Tibial artery (tissue), 4 donors: Measurements from ENCODE around the gene GRIK2.

Experiments used
- DNase-seq, 2 donors: peaks; one replicate each; pipeline ENCODE4 v3.0.0-alpha.2; 2019
- H3K27ac ChIP-seq, 2 donors: fragments of 200-600 bp; sonication (generic) in 1 of 2; 1 replicate in 1 of 2; 2 replicates in 1 of 2; pipeline ENCODE4 v1.5.1; 2018 to 2019; ENCODE audit warnings: mild to moderate bottlenecking in 1 of 2
- H3K27me3 ChIP-seq, 2 donors: fragments of 200-600 bp; sonication (generic) in 1 of 2; one replicate each; pipeline versions ENCODE4 v1.5.1 to v1.6.0; 2016 to 2019
- H3K36me3 ChIP-seq, 3 donors: fragments of 200-600 bp; sonication (generic) in 2 of 3; one replicate each; pipeline ENCODE4 v1.5.1; 2016 to 2019; ENCODE audit warnings: mild to moderate bottlenecking in 2 of 3
- H3K4me1 ChIP-seq, 4 donors: fragments of 200-600 bp; sonication (generic) in 2 of 4; 1 replicate in 3 of 4; 2 replicates in 1 of 4; pipeline ENCODE4 v1.5.1; 2016 to 2019
- H3K4me3 ChIP-seq, 2 donors: fragments of 200-600 bp; sonication (generic) in 1 of 2; 1 replicate in 1 of 2; 2 replicates in 1 of 2; pipeline ENCODE4 v1.5.1; 2018 to 2019; ENCODE audit warnings: mild to moderate bottlenecking in 2 of 2
- H3K9me3 ChIP-seq, 3 donors: fragments of 200-600 bp; sonication (generic) in 1 of 3; one replicate each; pipeline ENCODE4 v1.5.1; 2016 to 2019
- intact Hi-C: fragments of 100-400 bp; cut with DNase I; formaldehyde crosslinking; loops from one replicate; pipeline ENCODE4 v1.15.0; 2023; ENCODE audit warnings: low total_unique reads
- TF ChIP-seq, protein P1 (sequence below), 2 experiments: fragments of 200-600 bp in 1 of 2; fragments of 450-650 bp in 1 of 2; IDR thresholded peaks; one replicate each; pipeline ENCODE4 v1.5.1; 2017 to 2019; ENCODE audit warnings: antibody characterized with exemption in 2 of 2, mild to moderate bottlenecking in 1 of 2, moderate library complexity in 1 of 2

Gene GRIK2

DNA sequence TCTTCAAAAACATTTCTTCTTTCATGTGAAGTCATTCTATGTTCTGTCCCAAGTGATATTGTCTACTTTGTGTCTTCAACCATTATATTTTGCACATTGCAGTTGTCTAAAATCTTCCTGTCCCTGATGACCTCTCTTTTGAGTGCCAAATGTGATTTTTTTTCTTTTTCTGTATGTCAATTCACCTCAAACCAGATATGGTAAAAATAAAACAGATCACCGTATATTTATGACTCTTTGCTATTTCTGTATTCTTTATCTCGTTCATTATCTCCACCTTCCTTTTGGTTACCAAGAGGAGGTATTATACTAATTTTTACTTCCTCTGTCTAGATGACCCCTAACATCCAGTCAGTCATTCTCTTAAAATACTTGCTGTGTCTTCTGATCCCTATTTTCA lies 165.2 kb downstream of the GRIK2 start:
- Histone ChIP-seq H3K4me3 (no peak overlapping the region), H3K9me3 (no peaks in the 10 kb centered on the region), H3K27me3 (no peaks in the 10 kb centered on the region), H3K27ac (no peak overlapping the region), H3K36me3 (no peaks in the 10 kb centered on the region), H3K4me1 (no peaks in the 10 kb centered on the region)
- intact Hi-C loops: no loop called here
- TF ChIP-seq, protein P1, sequence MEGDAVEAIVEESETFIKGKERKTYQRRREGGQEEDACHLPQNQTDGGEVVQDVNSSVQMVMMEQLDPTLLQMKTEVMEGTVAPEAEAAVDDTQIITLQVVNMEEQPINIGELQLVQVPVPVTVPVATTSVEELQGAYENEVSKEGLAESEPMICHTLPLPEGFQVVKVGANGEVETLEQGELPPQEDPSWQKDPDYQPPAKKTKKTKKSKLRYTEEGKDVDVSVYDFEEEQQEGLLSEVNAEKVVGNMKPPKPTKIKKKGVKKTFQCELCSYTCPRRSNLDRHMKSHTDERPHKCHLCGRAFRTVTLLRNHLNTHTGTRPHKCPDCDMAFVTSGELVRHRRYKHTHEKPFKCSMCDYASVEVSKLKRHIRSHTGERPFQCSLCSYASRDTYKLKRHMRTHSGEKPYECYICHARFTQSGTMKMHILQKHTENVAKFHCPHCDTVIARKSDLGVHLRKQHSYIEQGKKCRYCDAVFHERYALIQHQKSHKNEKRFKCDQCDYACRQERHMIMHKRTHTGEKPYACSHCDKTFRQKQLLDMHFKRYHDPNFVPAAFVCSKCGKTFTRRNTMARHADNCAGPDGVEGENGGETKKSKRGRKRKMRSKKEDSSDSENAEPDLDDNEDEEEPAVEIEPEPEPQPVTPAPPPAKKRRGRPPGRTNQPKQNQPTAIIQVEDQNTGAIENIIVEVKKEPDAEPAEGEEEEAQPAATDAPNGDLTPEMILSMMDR (IDR thresholded peaks at IDR 0.05): no peak
- no peak for DNase-seq

DNA sequence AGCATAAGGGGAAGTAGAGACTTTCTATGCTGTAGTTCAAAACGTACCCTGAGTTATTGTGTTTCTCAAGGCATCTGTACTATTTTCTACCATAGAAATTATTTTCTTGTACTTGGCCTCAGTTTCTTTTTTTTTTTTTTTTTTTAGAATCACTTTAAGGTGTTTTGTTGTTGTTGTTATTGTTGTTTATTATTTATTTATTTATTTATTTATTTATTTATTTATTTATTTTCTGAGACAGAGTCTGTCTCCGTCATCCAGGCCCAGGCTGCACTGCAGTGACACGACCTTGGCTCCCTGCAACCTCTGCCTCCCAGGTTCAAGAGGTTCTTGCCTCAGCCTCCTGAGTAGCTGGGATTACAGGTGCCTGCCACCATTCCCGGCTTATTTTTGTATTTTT lies 179.1 kb downstream of the GRIK2 start:
- no peaks in the 10 kb centered on the region for H3K27me3 ChIP-seq
- H3K9me3 ChIP-seq: no peaks in the 10 kb centered on the region
- H3K4me1 ChIP-seq: no peaks in the 10 kb centered on the region
- TF ChIP-seq, protein P1 (IDR thresholded peaks at IDR 0.05): no peak
- H3K36me3 ChIP-seq: no peaks in the 10 kb centered on the region
- intact Hi-C loops: no loop called here
- no peak overlapping the region for H3K27ac ChIP-seq
- no peak for DNase-seq
- H3K4me3 ChIP-seq: no peak overlapping the region

DNA sequence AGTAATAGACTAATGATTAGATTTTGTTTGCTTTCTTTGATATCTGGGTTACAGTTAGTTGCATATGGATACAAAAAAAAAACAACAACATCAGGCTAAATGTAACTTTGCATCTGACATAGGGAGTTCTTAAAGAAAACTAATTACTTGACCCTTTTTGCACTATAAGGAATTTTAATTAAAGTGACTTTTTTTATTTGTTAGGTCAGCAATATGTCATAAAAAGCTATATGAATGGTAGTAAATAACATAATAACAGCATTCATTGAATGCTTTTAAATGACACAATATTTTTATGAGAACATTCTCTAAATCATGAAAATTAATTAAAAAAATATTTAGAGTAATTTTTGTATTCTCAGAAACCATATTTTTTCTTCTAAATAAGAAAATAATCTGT lies 183.6 kb downstream of the GRIK2 start:
- no peaks in the 10 kb centered on the region for H3K9me3 ChIP-seq
- intact Hi-C loops: no loop called here
- H3K4me3 ChIP-seq: no peak overlapping the region

DNA sequence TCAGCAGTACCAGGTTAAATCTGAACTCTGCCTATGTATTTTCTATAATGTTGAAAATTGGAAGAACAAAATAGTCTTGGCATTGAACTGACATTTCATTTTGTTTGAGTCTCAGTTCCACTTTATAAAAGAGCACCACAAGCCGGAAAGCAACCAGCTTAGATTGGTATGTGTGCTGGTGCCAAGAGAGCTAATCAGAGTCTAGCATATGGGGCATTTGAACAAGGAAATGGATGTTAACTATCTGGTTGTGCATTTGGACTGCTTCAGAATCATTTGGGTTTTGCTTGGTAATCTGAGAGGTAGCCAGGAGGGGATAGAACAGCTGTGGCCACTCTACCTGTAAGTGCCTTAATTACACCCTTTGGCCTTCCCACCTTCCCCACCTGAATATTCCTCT lies 184.8 kb downstream of the GRIK2 start:
- H3K27me3 ChIP-seq: no peaks in the 10 kb centered on the region
- H3K36me3 ChIP-seq: no peaks in the 10 kb centered on the region
- DNase-seq: no peak
- no peak overlapping the region for H3K27ac ChIP-seq
- TF ChIP-seq, protein P1 (IDR thresholded peaks at IDR 0.05): no peak
- no peaks in the 10 kb centered on the region for H3K4me1 ChIP-seq
- no peaks in the 10 kb centered on the region for H3K9me3 ChIP-seq
- intact Hi-C loops: no loop called here
- no peak overlapping the region for H3K4me3 ChIP-seq

More for the DNA sequence above, 183.6 kb downstream of the GRIK2 start:
- H3K4me1 ChIP-seq: no peaks in the 10 kb centered on the region
- no peaks in the 10 kb centered on the region for H3K36me3 ChIP-seq
- TF ChIP-seq, protein P1 (IDR thresholded peaks at IDR 0.05): no peak
- no peak for DNase-seq
- H3K27ac ChIP-seq: no peak overlapping the region
- H3K27me3 ChIP-seq: no peaks in the 10 kb centered on the region

DNA sequence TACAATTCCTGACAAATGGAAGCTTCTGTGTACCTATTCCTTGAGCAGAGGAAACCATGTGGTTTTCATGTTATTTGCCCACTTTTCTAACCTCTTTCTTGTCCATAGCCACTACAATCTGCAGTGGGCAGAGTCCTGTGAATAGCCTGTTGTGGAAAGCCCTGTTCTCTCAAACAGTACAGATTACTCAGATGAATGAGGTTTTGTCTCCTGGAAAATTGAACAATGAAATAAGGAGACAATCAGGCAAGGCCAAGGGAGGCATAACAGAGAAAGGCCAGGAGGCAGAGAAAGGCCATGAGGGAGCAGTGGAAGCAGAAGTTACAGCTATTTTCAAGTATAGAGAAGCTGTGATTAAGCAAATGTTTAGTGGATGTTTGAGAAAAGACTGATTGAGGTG lies 189.3 kb downstream of the GRIK2 start:
- H3K27ac ChIP-seq: no peak overlapping the region
- TF ChIP-seq, protein P1 (IDR thresholded peaks at IDR 0.05): no peak
- intact Hi-C loops: no loop called here
- H3K4me1 ChIP-seq: no peaks in the 10 kb centered on the region
- H3K4me3 ChIP-seq: no peak overlapping the region
- DNase-seq: no peak
- no peaks in the 10 kb centered on the region for H3K9me3 ChIP-seq
- no peaks in the 10 kb centered on the region for H3K36me3 ChIP-seq
- no peaks in the 10 kb centered on the region for H3K27me3 ChIP-seq

DNA sequence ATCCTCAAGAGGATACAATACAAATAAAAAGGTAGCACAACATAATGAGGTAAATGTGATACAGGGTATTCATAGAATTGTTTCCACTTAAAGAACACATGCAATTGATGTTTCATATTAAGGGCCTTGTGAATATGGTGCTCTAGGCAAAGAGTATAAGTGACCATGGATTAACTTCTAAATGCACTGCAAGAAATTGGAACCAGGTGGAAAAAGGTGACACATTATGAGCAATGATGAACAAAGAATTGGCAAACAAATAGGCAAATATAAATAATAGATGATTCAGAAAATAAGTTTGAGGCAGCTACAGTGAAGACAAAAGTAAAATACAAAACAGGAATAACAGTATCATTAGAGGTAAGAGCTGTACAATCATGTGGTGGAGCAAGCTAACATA lies 192.0 kb downstream of the GRIK2 start:
- Histone ChIP-seq H3K27ac (no peak overlapping the region), H3K9me3 (no peaks in the 10 kb centered on the region), H3K36me3 (no peaks in the 10 kb centered on the region), H3K27me3 (no peaks in the 10 kb centered on the region), H3K4me1 (no peaks in the 10 kb centered on the region), H3K4me3 (no peak overlapping the region)
- no peak for DNase-seq
- intact Hi-C loops: no loop called here
- TF ChIP-seq, protein P1 (IDR thresholded peaks at IDR 0.05): no peak
